ENCODE data around the gene GRWD1. TPM values are rescaled to one million over a fixed set of nuclear protein-coding genes. Genes with fewer than 3 reads are reported as not detected.

Gene GRWD1
- total and polyA plus RNA-seq, 2 donors (not counting 1 experiment from before 2014, with no cell fraction given) = 10.6 to 40.7 TPM

GRCh38 chr19:48441360-48442050 is 4.3 kb upstream of the GRWD1 start:
- Histone ChIP-seq H3K36me3 (replicated peaks in 1 of 2; ENCODE audit: control extremely low read depth in 1 of 2, control insufficient read depth in 1 of 2, extremely low read depth in 1 of 2, insufficient read depth in 2 of 2, low read length in 1 of 2) (no peaks in the 10 kb centered on the region), H4K20me1 (ENCODE audit: control insufficient read depth, insufficient read depth, low read length, poor library complexity, severe bottlenecking) (no peaks in the 10 kb centered on the region), H3K27ac (ENCODE audit: low read length in 2 of 2) (no peak overlapping the region), H3K9me3 (ENCODE audit: control extremely low read depth in 1 of 3, control insufficient read depth in 2 of 3, insufficient read depth in 1 of 3, low read length in 2 of 3) (peaks cover 0 to 21% (median 0%) of the 10 kb centered on the region in 3 donors), H3K79me2 (ENCODE audit: control insufficient read depth, insufficient read depth, low read length) (peaks cover 16% of the 10 kb centered on the region), H3K4me3 (ENCODE audit: control extremely low read depth in 1 of 5, extremely low read depth in 1 of 5, insufficient read depth in 1 of 5, low read depth in 2 of 5, low read length in 4 of 5) (no peak overlapping the region), H2AFZ (ENCODE audit: insufficient read depth, low read depth, low read length, poor library complexity, severe bottlenecking) (no peak overlapping the region), H3K4me1 (ENCODE audit: control insufficient read depth in 2 of 2, insufficient read depth in 2 of 2, low read length in 2 of 2) (peaks cover 20 to 23% of the 10 kb centered on the region in 2 donors), H3K9ac (ENCODE audit: low read length) (no peak overlapping the region), H3K4me2 (replicated peaks; ENCODE audit: low read depth, low read length, poor library complexity, severe bottlenecking) (no peak overlapping the region), H3K27me3 (replicated peaks in 1 of 4; ENCODE audit: control extremely low read depth in 1 of 4, control insufficient read depth in 3 of 4, insufficient read depth in 4 of 4, low read length in 3 of 4) (peaks cover 0 to 37% (median 15%) of the 10 kb centered on the region in 4 experiments)
- POLR2A ChIA-PET = interaction anchor here (0.6 kb wide), 1 partner anchor 46 kb away, joined by 3 read pairs; no protein-coding TSS in a partner anchor
- DNase-seq (peak; percentile 24), ATAC-seq (ENCODE audit: low read depth) (no peak)
- 98% methylated on average over 15 of the region's 20 CpGs for WGBS (ENCODE audit: insufficient coverage)
- H3K9me3 Mint-ChIP-seq (ENCODE audit: insufficient read depth) = no peaks in the 10 kb centered on the region
- no peak for TF ChIP-seq EZH2 (IDR thresholded peaks at IDR 0.05; ENCODE audit: borderline replicate concordance, insufficient read depth, low read depth, low read length, poor library complexity, severe bottlenecking)
- TF ChIP-seq, protein P1, sequence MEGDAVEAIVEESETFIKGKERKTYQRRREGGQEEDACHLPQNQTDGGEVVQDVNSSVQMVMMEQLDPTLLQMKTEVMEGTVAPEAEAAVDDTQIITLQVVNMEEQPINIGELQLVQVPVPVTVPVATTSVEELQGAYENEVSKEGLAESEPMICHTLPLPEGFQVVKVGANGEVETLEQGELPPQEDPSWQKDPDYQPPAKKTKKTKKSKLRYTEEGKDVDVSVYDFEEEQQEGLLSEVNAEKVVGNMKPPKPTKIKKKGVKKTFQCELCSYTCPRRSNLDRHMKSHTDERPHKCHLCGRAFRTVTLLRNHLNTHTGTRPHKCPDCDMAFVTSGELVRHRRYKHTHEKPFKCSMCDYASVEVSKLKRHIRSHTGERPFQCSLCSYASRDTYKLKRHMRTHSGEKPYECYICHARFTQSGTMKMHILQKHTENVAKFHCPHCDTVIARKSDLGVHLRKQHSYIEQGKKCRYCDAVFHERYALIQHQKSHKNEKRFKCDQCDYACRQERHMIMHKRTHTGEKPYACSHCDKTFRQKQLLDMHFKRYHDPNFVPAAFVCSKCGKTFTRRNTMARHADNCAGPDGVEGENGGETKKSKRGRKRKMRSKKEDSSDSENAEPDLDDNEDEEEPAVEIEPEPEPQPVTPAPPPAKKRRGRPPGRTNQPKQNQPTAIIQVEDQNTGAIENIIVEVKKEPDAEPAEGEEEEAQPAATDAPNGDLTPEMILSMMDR (IDR thresholded peaks at IDR 0.05) = no peak
- peaks cover 36% of the 10 kb centered on the region for H3K27me3 Mint-ChIP-seq
- intact Hi-C loops (cut with micrococcal nuclease) = no loop called here
- H3K4me1 Mint-ChIP-seq = peaks cover 29% of the 10 kb centered on the region
- H3K4me3 Mint-ChIP-seq = peak overlapping the region; percentile 73
- peak overlapping the region; percentile 34 for H3K27ac Mint-ChIP-seq
- CTCF ChIA-PET = interaction anchor here (0.8 kb wide), 1 partner anchor 401 kb away, joined by 3 read pairs; no protein-coding TSS in a partner anchor

Data from B cell (primary cell).